HepG2 (cell line): Measurements from ENCODE around the gene ANKRD10.

Experiments used
- CREB1 ChIP-seq, 2 experiments: fragments of 450-650 bp in 1 of 2; IDR thresholded peaks; 2 replicates each; pipeline ENCODE4 v1.6.1; 2016 to 2017; ENCODE audit warnings: control low read depth in 1 of 2, mild to moderate bottlenecking in 1 of 2, missing compliant biosample characterization in 1 of 2, missing genetic modification characterization in 1 of 2
- ERF ChIP-seq: IDR thresholded peaks from 2 replicates; pipeline ENCODE4 v1.6.1; 2018; ENCODE audit warnings: missing biosample characterization, missing genetic modification reagents
- GTF2F1 ChIP-seq: fragments of 150-350 bp; IDR thresholded peaks from 2 replicates; pipeline ENCODE4 v1.6.1; 2014; ENCODE audit warnings: low read length
- NR3C1 ChIP-seq: sonication (generic); formaldehyde crosslinking; IDR thresholded peaks from 2 replicates; pipeline ENCODE4 v1.4.0; 2020; ENCODE audit warnings: missing genetic modification reagents
- PTBP1 ChIP-seq: fragments of 200-400 bp; formaldehyde crosslinking; IDR thresholded peaks from 2 replicates; pipeline ENCODE4 v1.6.1; 2018; ENCODE audit warnings: low read length, low read depth; ENCODE audit not compliant: poor library complexity, severe bottlenecking
- ZNF230 ChIP-seq: sonication (generic); formaldehyde crosslinking; IDR thresholded peaks from 2 replicates; pipeline ENCODE4 v1.4.0; 2020; ENCODE audit warnings: mild to moderate bottlenecking, missing genetic modification reagents
- ZNF274 ChIP-seq: sonication (generic); formaldehyde crosslinking; IDR thresholded peaks from 2 replicates; pipeline ENCODE4 v1.5.1; 2020; ENCODE audit warnings: mild to moderate bottlenecking, missing genetic modification reagents
- ZNF768 ChIP-seq: sonication (generic); formaldehyde crosslinking; IDR thresholded peaks from 2 replicates; pipeline ENCODE4 v1.4.0; 2020; ENCODE audit warnings: missing genetic modification reagents
- TF ChIP-seq, protein P1 (sequence below): sonication (generic); formaldehyde crosslinking; IDR thresholded peaks from 2 replicates; pipeline ENCODE4 v1.5.0; 2020; ENCODE audit warnings: mild to moderate bottlenecking, missing genetic modification reagents, moderate library complexity

DNA sequence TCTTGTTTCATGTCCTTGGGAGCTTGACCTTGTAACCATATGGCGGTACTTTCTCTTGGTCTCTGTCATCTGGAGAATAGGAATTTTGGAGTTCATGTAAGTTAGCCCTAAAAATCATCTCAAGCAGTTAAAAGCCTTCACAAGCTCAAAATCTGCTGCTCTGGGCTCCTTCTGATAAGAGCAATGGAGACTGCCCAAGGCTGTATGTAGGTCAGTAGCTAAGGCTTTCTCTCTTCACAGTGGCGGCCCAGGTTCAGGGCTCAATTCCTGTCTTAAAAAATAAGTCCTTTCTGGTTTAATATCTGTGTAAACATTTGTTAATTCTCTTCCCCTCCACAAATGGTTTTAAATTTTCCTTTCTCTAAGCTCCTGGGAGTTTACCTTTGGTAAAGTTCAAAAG, 45.3 kb upstream of the ANKRD10 start:
- no peak for TF ChIP-seq ERF (CRISPR knock-in tag)
- no peak for TF ChIP-seq PTBP1
- no peak for TF ChIP-seq ZNF274 (CRISPR knock-in tag)
- TF ChIP-seq ZNF230 (CRISPR knock-in tag): no peak
- TF ChIP-seq CREB1 (IDR thresholded peaks at IDR 0.05): no peak
- TF ChIP-seq CREB1 (CRISPR knock-in tag; IDR thresholded peaks at IDR 0.05): no peak
- TF ChIP-seq, protein P1, sequence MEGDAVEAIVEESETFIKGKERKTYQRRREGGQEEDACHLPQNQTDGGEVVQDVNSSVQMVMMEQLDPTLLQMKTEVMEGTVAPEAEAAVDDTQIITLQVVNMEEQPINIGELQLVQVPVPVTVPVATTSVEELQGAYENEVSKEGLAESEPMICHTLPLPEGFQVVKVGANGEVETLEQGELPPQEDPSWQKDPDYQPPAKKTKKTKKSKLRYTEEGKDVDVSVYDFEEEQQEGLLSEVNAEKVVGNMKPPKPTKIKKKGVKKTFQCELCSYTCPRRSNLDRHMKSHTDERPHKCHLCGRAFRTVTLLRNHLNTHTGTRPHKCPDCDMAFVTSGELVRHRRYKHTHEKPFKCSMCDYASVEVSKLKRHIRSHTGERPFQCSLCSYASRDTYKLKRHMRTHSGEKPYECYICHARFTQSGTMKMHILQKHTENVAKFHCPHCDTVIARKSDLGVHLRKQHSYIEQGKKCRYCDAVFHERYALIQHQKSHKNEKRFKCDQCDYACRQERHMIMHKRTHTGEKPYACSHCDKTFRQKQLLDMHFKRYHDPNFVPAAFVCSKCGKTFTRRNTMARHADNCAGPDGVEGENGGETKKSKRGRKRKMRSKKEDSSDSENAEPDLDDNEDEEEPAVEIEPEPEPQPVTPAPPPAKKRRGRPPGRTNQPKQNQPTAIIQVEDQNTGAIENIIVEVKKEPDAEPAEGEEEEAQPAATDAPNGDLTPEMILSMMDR (CRISPR knock-in tag): no peak
- TF ChIP-seq GTF2F1: no peak
- no peak for TF ChIP-seq ZNF768 (CRISPR knock-in tag)
- no peak for TF ChIP-seq NR3C1
